Caco-2 (cell line): ENCODE data around the gene NEDD4L. TPM values are rescaled to one million over a fixed set of nuclear protein-coding genes. Genes with fewer than 3 reads are reported as not detected.

ENCODE experiments used
- BruUV-seq: library from RNA; stranded (reverse); fragments of 400-500 nt; replicated peaks from 2 replicates; lab custom pipeline; 2021; lab: Mats Ljungman, UMichigan
- CTCF ChIA-PET: fragments of 300-600 bp; sonication (Branson Sonifier 250); formaldehyde crosslinking; loops from one replicate; lab custom pipeline; 2022; ENCODE audit warnings: antibody characterized with exemption; lab: Charles Lee
- POLR2A ChIA-PET: fragments of 300-600 bp; sonication (Branson Sonifier 250); formaldehyde crosslinking; loops from one replicate; lab custom pipeline; 2022; ENCODE audit warnings: antibody characterized with exemption; lab: Charles Lee
- DNase-seq, 2 experiments: peaks; one replicate each; pipeline versions ENCODE4 v3.0.0 to v3.0.0-alpha.2; 2020 to 2022
- H3K27me3 ChIP-seq: replicated peaks from 2 replicates; pipeline ENCODE4 v1.6.0; 2011; ENCODE audit warnings: low read length; ENCODE audit not compliant: control insufficient read depth, insufficient read depth
- H3K36me3 ChIP-seq: 2 replicates; pipeline ENCODE4 v1.5.1; 2011; ENCODE audit warnings: low read length; ENCODE audit not compliant: control insufficient read depth, insufficient read depth
- H3K4me1 ChIP-seq: fragments of 250-450 bp; sonication (Bioruptor Pico); 2 replicates; pipeline ENCODE4 v1.5.1; 2020; ENCODE audit warnings: mild to moderate bottlenecking
- H3K4me3 ChIP-seq: 2 replicates; pipeline ENCODE4 v1.5.1; 2011; ENCODE audit warnings: low read depth, mild to moderate bottlenecking, control low read depth, low read length
- H3K9me3 ChIP-seq: fragments of 250-450 bp; sonication (Bioruptor Pico); 2 replicates; pipeline ENCODE4 v1.5.1; 2020; ENCODE audit warnings: mild to moderate bottlenecking, moderate library complexity
- H3K27ac Mint-ChIP-seq: one replicate; pipeline ENCODE4 v1.8.0; 2022; ENCODE audit warnings: mixed read lengths; ENCODE audit not compliant: unreplicated experiment
- H3K27me3 Mint-ChIP-seq: one replicate; pipeline ENCODE4 v1.8.0; 2022; ENCODE audit warnings: mixed read lengths; ENCODE audit not compliant: insufficient read depth, unreplicated experiment
- H3K36me3 Mint-ChIP-seq: one replicate; pipeline ENCODE4 v1.8.0; 2022; ENCODE audit warnings: mild to moderate bottlenecking, mixed read lengths; ENCODE audit not compliant: insufficient read depth, unreplicated experiment
- H3K4me1 Mint-ChIP-seq: one replicate; pipeline ENCODE4 v1.8.0; 2022; ENCODE audit warnings: low read depth, mixed read lengths; ENCODE audit not compliant: unreplicated experiment
- H3K4me3 Mint-ChIP-seq: one replicate; pipeline ENCODE4 v1.8.0; 2022; ENCODE audit warnings: mild to moderate bottlenecking, moderate library complexity, mixed read lengths; ENCODE audit not compliant: unreplicated experiment
- H3K9me3 Mint-ChIP-seq: one replicate; pipeline ENCODE4 v1.8.0; 2022; ENCODE audit warnings: mixed read lengths; ENCODE audit not compliant: unreplicated experiment
- intact Hi-C: fragments of 100-400 bp; cut with micrococcal nuclease; formaldehyde crosslinking; loops from one replicate; pipeline ENCODE4 v1.10.0; 2022; ENCODE audit not compliant: unreplicated experiment
- total RNA-seq: library from RNA; stranded (reverse); gene quantifications from 2 replicates; pipeline ENCODE4 v1.2.3, GENCODE V29; 2022
- TF ChIP-seq, protein P1 (sequence below), 2 experiments: fragments of 200-600 bp in 1 of 2; IDR thresholded peaks; 1 replicate in 1 of 2; 2 replicates in 1 of 2; pipeline versions ENCODE4 v1.5.1 to v1.8.0; 2011 to 2022; ENCODE audit warnings: antibody characterized with exemption in 1 of 2, control low read depth in 1 of 2, inconsistent platforms in 1 of 2, low read depth in 1 of 2, low read length in 1 of 2, mild to moderate bottlenecking in 1 of 2, moderate library complexity in 1 of 2; ENCODE audit not compliant: insufficient read depth in 1 of 2, severe bottlenecking in 1 of 2, unreplicated experiment in 1 of 2

Gene NEDD4L
- total RNA-seq, 1 experiment from 2014 or later, result 85.4 TPM

GRCh38 chr18:58394046-58394445 is 350.0 kb downstream of the NEDD4L start:
- no peak overlapping the region for H3K27ac Mint-ChIP-seq
- peaks cover 56% of the 10 kb centered on the region for H3K36me3 Mint-ChIP-seq
- no TSS peak for BruUV-seq
- TF ChIP-seq, protein P1, sequence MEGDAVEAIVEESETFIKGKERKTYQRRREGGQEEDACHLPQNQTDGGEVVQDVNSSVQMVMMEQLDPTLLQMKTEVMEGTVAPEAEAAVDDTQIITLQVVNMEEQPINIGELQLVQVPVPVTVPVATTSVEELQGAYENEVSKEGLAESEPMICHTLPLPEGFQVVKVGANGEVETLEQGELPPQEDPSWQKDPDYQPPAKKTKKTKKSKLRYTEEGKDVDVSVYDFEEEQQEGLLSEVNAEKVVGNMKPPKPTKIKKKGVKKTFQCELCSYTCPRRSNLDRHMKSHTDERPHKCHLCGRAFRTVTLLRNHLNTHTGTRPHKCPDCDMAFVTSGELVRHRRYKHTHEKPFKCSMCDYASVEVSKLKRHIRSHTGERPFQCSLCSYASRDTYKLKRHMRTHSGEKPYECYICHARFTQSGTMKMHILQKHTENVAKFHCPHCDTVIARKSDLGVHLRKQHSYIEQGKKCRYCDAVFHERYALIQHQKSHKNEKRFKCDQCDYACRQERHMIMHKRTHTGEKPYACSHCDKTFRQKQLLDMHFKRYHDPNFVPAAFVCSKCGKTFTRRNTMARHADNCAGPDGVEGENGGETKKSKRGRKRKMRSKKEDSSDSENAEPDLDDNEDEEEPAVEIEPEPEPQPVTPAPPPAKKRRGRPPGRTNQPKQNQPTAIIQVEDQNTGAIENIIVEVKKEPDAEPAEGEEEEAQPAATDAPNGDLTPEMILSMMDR (IDR thresholded peaks at IDR 0.05; ENCODE audit: insufficient read depth in 1 of 2, low read depth in 1 of 2, low read length in 1 of 2, severe bottlenecking in 1 of 2, unreplicated experiment in 1 of 2), result no peak
- no peak for DNase-seq
- ChIA-PET CTCF (no interaction called here), POLR2A (no interaction called here)
- H3K27me3 Mint-ChIP-seq, result no peaks in the 10 kb centered on the region
- Histone ChIP-seq H3K36me3 (no peaks in the 10 kb centered on the region), H3K4me1 (no peaks in the 10 kb centered on the region), H3K27me3 (no peaks in the 10 kb centered on the region), H3K4me3 (no peak overlapping the region), H3K9me3 (no peaks in the 10 kb centered on the region)
- H3K9me3 Mint-ChIP-seq, result no peaks in the 10 kb centered on the region
- intact Hi-C loops, result no loop called here
- no peaks in the 10 kb centered on the region for H3K4me1 Mint-ChIP-seq
- H3K4me3 Mint-ChIP-seq, result no peak overlapping the region

GRCh38 chr18:58394602-58395425 is 350.8 kb downstream of the NEDD4L start:
- no peaks in the 10 kb centered on the region for H3K27me3 Mint-ChIP-seq

GRCh38 chr18:58396144-58396543 is 352.1 kb downstream of the NEDD4L start:
- Mint-ChIP-seq H3K4me3 (no peak overlapping the region), H3K36me3 (peaks cover 48% of the 10 kb centered on the region), H3K9me3 (no peaks in the 10 kb centered on the region), H3K27me3 (no peaks in the 10 kb centered on the region), H3K4me1 (no peaks in the 10 kb centered on the region), H3K27ac (no peak overlapping the region)
- no TSS peak for BruUV-seq
- H3K27me3 ChIP-seq, result no peaks in the 10 kb centered on the region
- POLR2A ChIA-PET, result no interaction called here
- intact Hi-C loops, result no loop called here
- TF ChIP-seq, protein P1 (IDR thresholded peaks at IDR 0.05; ENCODE audit: insufficient read depth in 1 of 2, low read depth in 1 of 2, low read length in 1 of 2, severe bottlenecking in 1 of 2, unreplicated experiment in 1 of 2), result no peak
- H3K4me1 ChIP-seq, result no peaks in the 10 kb centered on the region
- CTCF ChIA-PET, result no interaction called here
- no peaks in the 10 kb centered on the region for H3K36me3 ChIP-seq
- H3K4me3 ChIP-seq, result no peak overlapping the region
- no peaks in the 10 kb centered on the region for H3K9me3 ChIP-seq
- DNase-seq, result no peak

More at GRCh38 chr18:58394602-58395425, 350.8 kb downstream of the NEDD4L start:
- ChIA-PET CTCF (no interaction called here), POLR2A (no interaction called here)
- Mint-ChIP-seq H3K27ac (no peak overlapping the region), H3K36me3 (peaks cover 53% of the 10 kb centered on the region), H3K4me1 (no peaks in the 10 kb centered on the region), H3K4me3 (no peak overlapping the region), H3K9me3 (no peaks in the 10 kb centered on the region)
- Histone ChIP-seq H3K4me3 (no peak overlapping the region), H3K9me3 (no peaks in the 10 kb centered on the region), H3K4me1 (no peaks in the 10 kb centered on the region), H3K36me3 (no peaks in the 10 kb centered on the region), H3K27me3 (no peaks in the 10 kb centered on the region)
- intact Hi-C loops, result no loop called here
- DNase-seq, result no peak
- BruUV-seq, result no TSS peak
- TF ChIP-seq, protein P1 (IDR thresholded peaks at IDR 0.05; ENCODE audit: insufficient read depth in 1 of 2, low read depth in 1 of 2, low read length in 1 of 2, severe bottlenecking in 1 of 2, unreplicated experiment in 1 of 2), result no peak
